Coronary artery (tissue), 2 donors: ENCODE results near the gene FBXL16.
A peak's percentile ranks its signal among the peaks of the same experiment; 100 is the strongest.

ENCODE experiments used
- DNase-seq: peaks from one replicate; pipeline ENCODE4 v3.0.0-alpha.2; 2017; ENCODE audit warnings: low spot score
- H3K27ac ChIP-seq, 2 donors: fragments of 200-600 bp; sonication (generic); one replicate each; pipeline ENCODE4 v1.5.1; 2016 to 2019
- H3K4me3 ChIP-seq: fragments of 200-600 bp; sonication (generic); 2 replicates; pipeline ENCODE4 v1.5.1; 2016; ENCODE audit warnings: mild to moderate bottlenecking, moderate library complexity
- TF ChIP-seq, protein P1 (sequence below): fragments of 200-600 bp; sonication (generic); IDR thresholded peaks from one replicate; pipeline ENCODE4 v1.5.1; 2019; ENCODE audit warnings: antibody characterized with exemption

FBXL16 gene

DNA sequence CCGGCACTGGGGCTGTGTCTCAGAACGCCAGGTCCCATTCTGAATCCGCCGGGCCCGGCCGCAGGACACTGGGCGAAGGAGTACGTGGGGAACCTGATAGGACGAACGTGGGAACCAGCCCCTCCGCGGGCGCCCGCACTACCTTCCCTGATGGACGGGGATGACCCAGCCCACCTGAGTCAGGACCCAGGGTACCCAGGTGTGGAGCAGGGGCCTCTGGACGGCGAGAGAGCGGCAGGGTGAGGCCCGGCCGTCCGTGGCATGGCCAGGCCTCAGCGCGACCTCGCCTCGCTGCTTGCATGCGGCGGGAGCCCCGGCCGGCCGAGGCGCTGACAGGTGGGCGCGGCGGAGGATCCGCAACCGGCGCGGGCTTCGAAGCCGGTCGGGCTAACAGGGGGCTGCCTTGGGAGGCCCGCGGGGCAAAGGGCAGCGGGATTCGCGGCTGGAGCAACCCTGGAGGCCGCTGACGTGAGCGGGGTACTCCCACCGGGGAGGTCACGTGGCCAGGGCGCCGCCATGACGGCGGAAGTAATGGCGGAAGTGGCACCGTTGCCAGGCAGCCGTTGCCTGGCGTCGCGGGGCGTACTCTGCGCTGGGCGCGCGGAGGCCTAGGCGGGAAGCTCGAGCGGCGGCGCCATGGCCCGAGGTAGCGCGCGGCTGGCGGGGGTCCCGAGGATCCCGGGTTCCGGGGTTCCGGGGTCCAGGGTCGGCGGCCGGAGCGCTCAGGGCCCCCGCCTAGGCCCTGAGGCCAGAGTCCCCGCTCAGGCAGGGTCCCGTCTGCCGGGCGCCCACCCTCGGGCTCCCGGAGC, 56.6 kb downstream of the FBXL16 start, which contains the start of gene WDR90:
Gene WDR90 (plus strand): TSS at position 585 of the 809 bp plus-strand sequence. CDS start 52 bp downstream, at position 637.
- TF ChIP-seq, protein P1, sequence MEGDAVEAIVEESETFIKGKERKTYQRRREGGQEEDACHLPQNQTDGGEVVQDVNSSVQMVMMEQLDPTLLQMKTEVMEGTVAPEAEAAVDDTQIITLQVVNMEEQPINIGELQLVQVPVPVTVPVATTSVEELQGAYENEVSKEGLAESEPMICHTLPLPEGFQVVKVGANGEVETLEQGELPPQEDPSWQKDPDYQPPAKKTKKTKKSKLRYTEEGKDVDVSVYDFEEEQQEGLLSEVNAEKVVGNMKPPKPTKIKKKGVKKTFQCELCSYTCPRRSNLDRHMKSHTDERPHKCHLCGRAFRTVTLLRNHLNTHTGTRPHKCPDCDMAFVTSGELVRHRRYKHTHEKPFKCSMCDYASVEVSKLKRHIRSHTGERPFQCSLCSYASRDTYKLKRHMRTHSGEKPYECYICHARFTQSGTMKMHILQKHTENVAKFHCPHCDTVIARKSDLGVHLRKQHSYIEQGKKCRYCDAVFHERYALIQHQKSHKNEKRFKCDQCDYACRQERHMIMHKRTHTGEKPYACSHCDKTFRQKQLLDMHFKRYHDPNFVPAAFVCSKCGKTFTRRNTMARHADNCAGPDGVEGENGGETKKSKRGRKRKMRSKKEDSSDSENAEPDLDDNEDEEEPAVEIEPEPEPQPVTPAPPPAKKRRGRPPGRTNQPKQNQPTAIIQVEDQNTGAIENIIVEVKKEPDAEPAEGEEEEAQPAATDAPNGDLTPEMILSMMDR, result no peak
- DNase-seq, result peak; percentile 94
- peak within 1 kb of the TSS; percentile 78 for H3K4me3 ChIP-seq
- H3K27ac ChIP-seq, result peak within 1 kb of the TSS; percentile 71 to 87

DNA sequence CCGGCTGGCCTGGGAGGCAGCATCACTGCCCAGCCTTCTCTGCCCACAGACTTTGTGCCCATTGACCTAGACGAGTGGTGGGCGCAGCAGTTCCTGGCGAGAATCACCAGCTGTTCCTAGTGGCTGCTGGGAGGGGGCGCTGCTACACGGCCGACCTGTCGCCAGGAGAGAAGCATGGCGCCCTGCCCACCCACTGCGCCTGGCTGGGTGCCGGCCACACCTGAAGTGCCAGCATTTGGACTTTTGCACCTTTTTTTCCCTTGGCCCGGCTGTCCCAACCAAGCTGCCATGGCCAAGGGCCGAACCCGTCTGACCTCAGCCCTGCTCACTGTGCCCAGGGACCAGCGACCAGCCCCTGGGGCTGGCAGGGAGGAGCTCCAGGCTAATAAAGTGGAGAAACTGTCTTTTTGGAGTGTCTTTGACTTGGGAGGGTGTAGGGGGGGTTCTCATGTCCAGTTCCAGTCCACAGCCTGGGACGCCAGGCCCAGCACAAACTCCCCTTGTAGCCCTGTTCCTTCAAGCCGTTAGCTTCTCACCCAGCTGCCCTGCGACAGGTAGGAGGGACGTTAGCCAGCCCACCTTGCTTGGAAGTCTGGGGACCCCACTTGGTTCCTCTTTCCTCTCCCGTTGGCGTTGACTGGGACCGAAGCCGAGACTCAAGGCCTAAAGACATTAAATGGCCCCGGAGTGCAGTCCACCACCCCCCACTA, 57.4 kb downstream of the FBXL16 start:
- DNase-seq, result no peak
- peak overlapping the region; percentile 71 to 87 for H3K27ac ChIP-seq
- H3K4me3 ChIP-seq, result peak overlapping the region; percentile 78
- TF ChIP-seq, protein P1, result no peak

DNA sequence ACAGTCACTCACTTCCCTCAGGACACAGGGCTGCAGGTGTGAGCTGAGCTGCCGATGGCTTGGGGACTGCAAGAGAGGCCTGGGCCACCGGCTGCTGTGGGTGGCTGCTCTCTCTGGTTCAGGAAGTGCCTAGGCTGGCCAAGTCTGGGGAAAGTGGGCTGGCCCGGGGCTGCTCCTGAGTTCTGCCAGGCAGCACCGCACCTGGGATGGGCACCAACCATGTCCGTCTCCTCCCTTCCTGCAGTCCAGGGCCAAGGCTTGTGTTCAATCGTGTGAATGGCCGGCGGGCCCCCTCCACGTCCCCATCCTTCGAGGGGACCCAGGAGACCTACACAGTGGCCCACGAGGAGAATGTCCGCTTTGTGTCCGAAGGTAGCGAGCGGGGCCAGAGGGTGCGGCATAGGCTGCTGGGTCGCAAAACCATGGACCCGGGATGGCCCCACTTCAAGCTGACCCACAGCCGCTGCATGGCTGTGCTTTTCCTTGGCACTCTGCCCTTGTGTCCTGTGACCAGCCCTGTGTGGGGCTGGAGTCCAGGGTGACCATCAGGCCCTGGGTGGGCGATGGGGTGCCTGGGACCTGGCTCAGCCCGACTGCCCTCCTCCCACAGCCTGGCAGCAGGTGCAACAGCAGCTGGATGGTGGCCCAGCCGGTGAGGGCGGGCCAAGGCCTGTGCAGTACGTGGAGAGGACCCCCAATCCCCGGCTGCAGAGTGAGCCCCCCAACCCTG, 58.3 kb downstream of the FBXL16 start:
- Histone ChIP-seq H3K27ac (no peak overlapping the region), H3K4me3 (peak overlapping the region; percentile 78)
- no peak for DNase-seq
- TF ChIP-seq, protein P1, result no peak

DNA sequence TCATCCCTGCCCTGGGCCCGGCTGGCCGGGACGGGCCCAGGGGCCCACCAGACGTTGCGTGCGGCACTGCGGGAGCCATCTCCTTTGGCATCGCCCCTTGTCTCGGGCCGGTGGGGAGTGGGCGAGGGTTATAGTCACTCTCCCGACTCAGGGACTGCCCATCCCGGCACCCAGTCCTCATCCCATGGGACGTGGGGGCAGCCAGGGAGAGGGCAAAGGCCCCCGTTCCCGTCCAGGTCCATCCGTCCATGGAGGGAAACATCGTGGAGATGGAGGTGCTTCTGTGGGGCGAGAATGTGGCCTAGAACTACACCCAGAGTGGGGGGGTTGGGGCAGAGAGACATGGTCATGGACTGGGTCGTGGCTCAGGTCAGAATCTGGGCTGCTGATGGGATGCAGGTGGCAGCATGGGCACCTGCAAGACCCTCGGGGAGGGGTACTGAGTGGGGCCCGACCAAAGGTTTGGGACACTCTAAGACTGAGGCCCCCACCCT, 58.9 kb downstream of the FBXL16 start:
- no peak overlapping the region for H3K27ac ChIP-seq
- H3K4me3 ChIP-seq, result no peak overlapping the region
- no peak for DNase-seq
- TF ChIP-seq, protein P1, result no peak

DNA sequence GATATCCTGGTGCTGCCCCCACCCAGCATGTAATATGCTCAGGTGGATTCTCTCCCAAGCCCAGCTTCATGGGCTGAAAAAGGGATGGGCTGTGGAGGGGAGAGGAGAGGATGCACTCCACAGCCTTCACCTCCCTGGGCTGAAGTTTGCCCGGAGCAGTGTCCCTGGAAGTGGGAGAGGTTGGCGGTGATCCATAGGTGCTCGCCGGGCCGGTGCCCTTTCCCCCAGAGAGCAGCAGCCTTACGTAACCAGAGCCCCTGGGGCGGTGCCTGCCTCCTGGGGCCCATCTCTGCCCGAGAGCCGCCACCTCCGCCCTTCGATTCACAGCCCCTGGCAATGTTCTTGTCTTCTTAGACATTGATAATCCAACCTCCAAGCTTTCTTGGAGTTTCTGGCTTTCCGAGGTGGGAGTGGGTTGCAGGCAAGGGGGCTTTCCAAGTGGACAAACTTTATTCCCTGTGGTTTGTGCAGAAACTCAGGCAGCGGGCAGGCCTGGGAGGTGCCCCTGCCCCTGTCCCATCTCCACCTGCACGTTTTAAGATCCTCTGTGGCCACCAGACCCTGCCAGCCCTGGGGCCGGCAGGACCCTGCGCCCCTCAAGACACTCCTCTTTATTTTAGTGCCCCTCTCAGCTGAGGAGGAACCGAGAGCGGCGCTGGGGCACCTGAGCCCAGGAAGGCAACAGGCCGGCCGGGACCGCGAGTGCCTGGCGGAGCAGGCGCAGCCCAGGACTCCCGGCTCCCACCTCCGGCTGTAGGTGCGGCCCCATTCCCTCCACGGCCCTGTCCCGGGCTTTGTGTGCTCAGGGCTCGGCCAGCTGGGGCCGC, 59.5 kb downstream of the FBXL16 start:
- TF ChIP-seq, protein P1, result no peak
- Histone ChIP-seq H3K27ac (no peak overlapping the region), H3K4me3 (no peak overlapping the region)
- no peak for DNase-seq

DNA sequence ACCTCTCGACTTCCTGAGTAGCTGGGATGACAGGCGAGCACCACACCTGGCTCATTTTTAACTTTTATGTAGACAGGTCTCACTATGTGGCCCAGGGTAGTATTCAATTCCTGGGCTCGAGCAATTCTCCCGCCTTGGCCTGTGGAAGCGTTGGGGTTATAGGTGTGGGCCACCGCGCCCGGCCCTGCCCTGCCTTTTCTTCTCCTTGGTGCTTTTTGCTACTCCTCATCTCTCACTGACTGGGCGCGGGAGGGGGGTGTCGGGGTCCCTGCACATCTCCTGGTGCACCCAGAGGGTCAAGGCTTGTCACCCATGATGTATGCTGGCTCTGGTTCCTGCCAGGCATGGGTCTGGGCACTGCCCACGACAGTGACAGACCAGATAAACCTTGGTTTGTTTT, 61.0 kb downstream of the FBXL16 start:
- DNase-seq, result no peak
- Histone ChIP-seq H3K4me3 (no peak overlapping the region), H3K27ac (no peak overlapping the region)
- TF ChIP-seq, protein P1, result no peak
